Endothelial cell of umbilical vein (primary cell): ENCODE measurements around the gene VRTN. TPM values are rescaled to one million over a fixed set of nuclear protein-coding genes. Genes with fewer than 3 reads are reported as not detected.

Source experiments
- BruUV-seq: library from RNA; stranded (reverse); fragments of 400-500 nt; replicated peaks from 2 replicates; lab custom pipeline; 2021; lab: Mats Ljungman, UMichigan
- CTCF ChIA-PET: fragments of 300-600, 350-600 bp; sonication (Branson Sonifier 250); formaldehyde crosslinking; loops from one replicate; lab custom pipeline; 2021; ENCODE audit warnings: antibody characterized with exemption, inconsistent platforms; lab: Charles Lee
- POLR2A ChIA-PET: fragments of 300-600, 350-600 bp; sonication (Branson Sonifier 250); formaldehyde crosslinking; loops from one replicate; lab custom pipeline; 2021; ENCODE audit warnings: antibody characterized with exemption, inconsistent platforms; lab: Charles Lee
- DNase-seq: peaks from one replicate; pipeline ENCODE4 v3.0.0-alpha.2; 2011; ENCODE audit warnings: low read depth, low spot score
- FAIRE-seq: peaks from 2 replicates; lab custom pipeline; 2011; peaks lifted over from hg19 to GRCh38; lab: Jason Lieb, UNC
- H2AFZ ChIP-seq: 2 replicates; pipeline ENCODE4 v1.6.0; 2012; ENCODE audit warnings: low read depth, low read length, control low read depth, inconsistent platforms
- H3K27ac ChIP-seq: 2 replicates; pipeline ENCODE4 v1.5.1; 2011; ENCODE audit warnings: low read depth, mild to moderate bottlenecking, control low read depth, low read length, moderate library complexity; ENCODE audit not compliant: insufficient read depth
- H3K27me3 ChIP-seq, 2 experiments: 2 replicates each; pipeline versions ENCODE4 v1.6.0 to v1.6.1; 2011; ENCODE audit warnings: low read length in 2 of 2, mixed read lengths in 1 of 2; ENCODE audit not compliant: control insufficient read depth in 2 of 2, insufficient read depth in 2 of 2
- H3K36me3 ChIP-seq, 2 experiments: 2 replicates in 1 of 2; 3 replicates in 1 of 2; pipeline ENCODE4 v1.5.1; 2011; ENCODE audit warnings: low read length in 2 of 2, mild to moderate bottlenecking in 1 of 2, moderate library complexity in 1 of 2; ENCODE audit not compliant: control insufficient read depth in 2 of 2, insufficient read depth in 2 of 2; ENCODE audit errors: extremely low read depth in 1 of 2
- H3K4me1 ChIP-seq: 3 replicates; pipeline ENCODE4 v1.5.1; 2011; ENCODE audit warnings: mild to moderate bottlenecking, low read length; ENCODE audit not compliant: control insufficient read depth, insufficient read depth; ENCODE audit errors: extremely low read depth
- H3K4me2 ChIP-seq: 2 replicates; pipeline ENCODE4 v1.6.1; 2011; ENCODE audit warnings: low read length, control low read depth, mixed read lengths; ENCODE audit not compliant: insufficient read depth
- H3K4me3 ChIP-seq, 3 experiments: fragments of 200-600 bp in 1 of 3; sonication (generic), shearing (Covaris generic) in 1 of 3; replicated peaks in 1 of 3; 2 replicates each; pipeline ENCODE4 v1.5.1; 2011 to 2016; ENCODE audit warnings: control low read depth in 3 of 3, low read length in 3 of 3, mild to moderate bottlenecking in 2 of 3, inconsistent platforms in 1 of 3, low read depth in 1 of 3, moderate library complexity in 1 of 3; ENCODE audit not compliant: insufficient read depth in 1 of 3
- H3K79me2 ChIP-seq: 2 replicates; pipeline ENCODE4 v1.6.0; 2012; ENCODE audit warnings: low read length, inconsistent platforms; ENCODE audit not compliant: control insufficient read depth, insufficient read depth
- H3K9ac ChIP-seq: replicated peaks from 2 replicates; pipeline ENCODE3; 2011; ENCODE audit warnings: low read length, control low read depth; ENCODE audit not compliant: insufficient read depth; ENCODE audit errors: extremely low read depth
- H3K9me1 ChIP-seq: replicated peaks from 3 replicates; pipeline ENCODE4 v1.6.0; 2011; ENCODE audit warnings: mild to moderate bottlenecking, low read length; ENCODE audit not compliant: control insufficient read depth, insufficient read depth; ENCODE audit errors: extremely low read depth
- H3K9me3 ChIP-seq: replicated peaks from 2 replicates; pipeline ENCODE4 v1.5.1; 2012; ENCODE audit warnings: low read length, inconsistent platforms; ENCODE audit not compliant: control insufficient read depth, insufficient read depth
- H4K20me1 ChIP-seq: replicated peaks from 2 replicates; pipeline ENCODE3; 2011; ENCODE audit warnings: mild to moderate bottlenecking, low read length; ENCODE audit not compliant: control insufficient read depth, insufficient read depth; ENCODE audit errors: extremely low read depth
- EZH2 ChIP-seq: IDR thresholded peaks from 2 replicates; pipeline ENCODE4 v1.6.1; 2012; ENCODE audit warnings: borderline replicate concordance, low read depth, mild to moderate bottlenecking, moderate library complexity, low read length, inconsistent platforms; ENCODE audit not compliant: severe bottlenecking
- FOS ChIP-seq: IDR thresholded peaks from 2 replicates; pipeline ENCODE4 v1.6.1; 2011; ENCODE audit warnings: mild to moderate bottlenecking, low read length, moderate library complexity, borderline replicate concordance; ENCODE audit not compliant: insufficient read depth
- GATA2 ChIP-seq: IDR thresholded peaks from 2 replicates; pipeline ENCODE4 v1.7.0; 2011; ENCODE audit warnings: low read depth, mild to moderate bottlenecking, moderate library complexity, mixed read lengths, low read length; ENCODE audit not compliant: insufficient read length, insufficient read depth
- JUN ChIP-seq: IDR thresholded peaks from 2 replicates; pipeline ENCODE4 v1.6.1; 2011; ENCODE audit warnings: borderline replicate concordance, low read depth; ENCODE audit not compliant: insufficient read length, insufficient read depth
- MAX ChIP-seq: IDR thresholded peaks from 2 replicates; pipeline ENCODE4 v1.6.1; 2011; ENCODE audit not compliant: insufficient read depth, insufficient read length
- MYC ChIP-seq: IDR thresholded peaks from one replicate; pipeline ENCODE4 v1.6.1; 2011; ENCODE audit warnings: mild to moderate bottlenecking, low read depth, low read length
- POLR2A ChIP-seq: IDR thresholded peaks from 2 replicates; pipeline ENCODE4 v1.6.1; 2012; ENCODE audit warnings: low read depth, mild to moderate bottlenecking, control low read depth, low read length
- POLR2AphosphoS5 ChIP-seq: IDR thresholded peaks from 2 replicates; pipeline ENCODE4 v1.6.1; 2012; ENCODE audit warnings: low read depth, mild to moderate bottlenecking, control low read depth, low read length, moderate library complexity; ENCODE audit not compliant: insufficient read depth
- dilution Hi-C: fragments of 300-500 bp; cut with MboI; formaldehyde crosslinking; loops from one replicate; pipeline ENCODE4 v1.15.0; 2019; ENCODE audit warnings: low sequenced_read_pairs; ENCODE audit not compliant: extremely low pct_ligation_motif_present
- intact Hi-C: fragments of 100-400 bp; cut with micrococcal nuclease; formaldehyde crosslinking; loops from one replicate; pipeline ENCODE4 v1.10.0; 2022
- polyA plus RNA-seq, 4 experiments: library from polyadenylated mRNA; depleted of rRNA in 3 of 4; stranded (reverse) in 3 of 4; unstranded in 1 of 4; fragments of >200 nt; gene quantifications; 2 replicates each; pipeline versions ENCODE4 v1.2.1 to v1.2.3, GENCODE V29; 2011 to 2012; ENCODE audit warnings: missing spikeins in 1 of 4
- total RNA-seq: library from RNA; stranded (reverse); gene quantifications from 2 replicates; pipeline ENCODE4 v1.2.3, GENCODE V29; 2021
- TF ChIP-seq, protein P1 (sequence below), 2 donors: IDR thresholded peaks; 1 replicate in 1 of 2; 2 replicates in 1 of 2; pipeline ENCODE4 v1.5.1; 2011; ENCODE audit warnings: low read length in 2 of 2, mild to moderate bottlenecking in 2 of 2, moderate library complexity in 2 of 2, control low read depth in 1 of 2, inconsistent platforms in 1 of 2, low read depth in 1 of 2; ENCODE audit not compliant: insufficient read depth in 1 of 2; ENCODE audit errors: extremely low read depth in 1 of 2

Gene VRTN
- total and polyA plus RNA-seq, 2 donors (not counting 3 experiments of a cell fraction or from before 2014, with no cell fraction given): 0.03 TPM; not detected in 1

DNA sequence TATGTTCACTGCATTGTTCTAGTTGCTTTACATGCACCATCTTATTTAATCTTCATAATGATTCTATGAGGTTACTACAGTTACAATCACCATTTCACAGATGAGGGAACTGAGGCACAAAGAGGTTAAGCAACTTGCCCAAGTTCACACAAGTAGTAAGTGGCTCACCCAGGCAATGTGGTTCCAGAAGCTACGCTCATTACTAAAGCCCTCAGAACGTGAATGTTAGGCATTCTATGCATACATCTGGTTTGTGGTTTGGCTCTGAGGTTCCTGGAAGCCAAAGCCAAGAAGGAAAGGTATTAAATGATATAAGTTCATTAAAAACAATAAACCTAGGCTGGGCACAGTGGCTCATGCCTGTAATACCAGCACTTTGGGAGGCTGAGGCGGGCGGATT is 14.4 kb upstream of the VRTN start:
- H3K79me2 ChIP-seq: no peaks in the 10 kb centered on the region
- ChIA-PET CTCF (interaction anchor here (1.0 to 1.3 kb wide), 2 partner anchors 10 to 17 kb away, joined by 3 to 4 read pairs; no protein-coding TSS in a partner anchor), POLR2A (no interaction called here)
- DNase-seq (no peak), FAIRE-seq (no peak)
- H4K20me1 ChIP-seq: no peaks in the 10 kb centered on the region
- H3K36me3 ChIP-seq: no peaks in the 10 kb centered on the region
- peaks cover 7 to 9% of the 10 kb centered on the region in 2 experiments for H3K27me3 ChIP-seq
- dilution Hi-C loops (no loop called here), intact Hi-C loops (no loop called here)
- H3K9me3 ChIP-seq: no peaks in the 10 kb centered on the region
- H2AFZ ChIP-seq: no peak overlapping the region
- no TSS peak for BruUV-seq
- no peak for TF ChIP-seq MAX
- no peak for TF ChIP-seq POLR2A
- TF ChIP-seq FOS: no peak
- TF ChIP-seq MYC: no peak
- TF ChIP-seq JUN: no peak
- TF ChIP-seq, protein P1, sequence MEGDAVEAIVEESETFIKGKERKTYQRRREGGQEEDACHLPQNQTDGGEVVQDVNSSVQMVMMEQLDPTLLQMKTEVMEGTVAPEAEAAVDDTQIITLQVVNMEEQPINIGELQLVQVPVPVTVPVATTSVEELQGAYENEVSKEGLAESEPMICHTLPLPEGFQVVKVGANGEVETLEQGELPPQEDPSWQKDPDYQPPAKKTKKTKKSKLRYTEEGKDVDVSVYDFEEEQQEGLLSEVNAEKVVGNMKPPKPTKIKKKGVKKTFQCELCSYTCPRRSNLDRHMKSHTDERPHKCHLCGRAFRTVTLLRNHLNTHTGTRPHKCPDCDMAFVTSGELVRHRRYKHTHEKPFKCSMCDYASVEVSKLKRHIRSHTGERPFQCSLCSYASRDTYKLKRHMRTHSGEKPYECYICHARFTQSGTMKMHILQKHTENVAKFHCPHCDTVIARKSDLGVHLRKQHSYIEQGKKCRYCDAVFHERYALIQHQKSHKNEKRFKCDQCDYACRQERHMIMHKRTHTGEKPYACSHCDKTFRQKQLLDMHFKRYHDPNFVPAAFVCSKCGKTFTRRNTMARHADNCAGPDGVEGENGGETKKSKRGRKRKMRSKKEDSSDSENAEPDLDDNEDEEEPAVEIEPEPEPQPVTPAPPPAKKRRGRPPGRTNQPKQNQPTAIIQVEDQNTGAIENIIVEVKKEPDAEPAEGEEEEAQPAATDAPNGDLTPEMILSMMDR (IDR thresholded peaks at IDR 0.05; ENCODE audit: extremely low read depth in 1 of 2, insufficient read depth in 1 of 2, low read depth in 1 of 2, low read length in 2 of 2): no peak
- TF ChIP-seq GATA2: no peak
- no peak for TF ChIP-seq POLR2AphosphoS5
- TF ChIP-seq EZH2: no peak
- H3K27ac ChIP-seq: no peak overlapping the region
- no peaks in the 10 kb centered on the region for H3K4me1 ChIP-seq
- no peak overlapping the region for H3K4me3 ChIP-seq
- no peaks in the 10 kb centered on the region for H3K9me1 ChIP-seq
- H3K4me2 ChIP-seq: no peak overlapping the region
- H3K9ac ChIP-seq: no peak overlapping the region
